PFSK-1 (cell line): Measurements from ENCODE around the gene ZG16B.

Experiments
- POLR2AphosphoS5 ChIP-seq: IDR thresholded peaks from 2 replicates; pipeline ENCODE4 v1.6.1; 2012; ENCODE audit warnings: low read depth, mild to moderate bottlenecking, control low read depth, low read length, moderate library complexity
- REST ChIP-seq, 2 experiments: IDR thresholded peaks; 2 replicates each; pipeline versions ENCODE4 v1.6.1 to v1.8.0; 2011 to 2012; ENCODE audit warnings: low read depth in 2 of 2, low read length in 2 of 2, control low read depth in 1 of 2, inconsistent platforms in 1 of 2, mild to moderate bottlenecking in 1 of 2, moderate library complexity in 1 of 2; ENCODE audit not compliant: insufficient read depth in 1 of 2
- SIN3A ChIP-seq: IDR thresholded peaks from 2 replicates; pipeline ENCODE4 v1.6.1; 2012; ENCODE audit warnings: mild to moderate bottlenecking, low read length, moderate library complexity, borderline replicate concordance; ENCODE audit not compliant: insufficient read depth

GRCh38 chr16:2792940-2793339 lies 37.2 kb upstream of the ZG16B start:
- TF ChIP-seq POLR2AphosphoS5 (no peak), REST (IDR thresholded peaks at IDR 0.05; ENCODE audit: insufficient read depth in 1 of 2, low read depth in 2 of 2, low read length in 2 of 2) (no peak), SIN3A (no peak)
